ENCODE data around the gene CCDC182.
A peak's percentile ranks its signal among the peaks of the same experiment; 100 is the strongest.

The CCDC182 gene

GRCh38 chr17:57730026-57730701 is 14.9 kb downstream of the CCDC182 start:
- no peak for DNase-seq

GRCh38 chr17:57727630-57728175 is 17.4 kb downstream of the CCDC182 start:
- no peak for DNase-seq

GRCh38 chr17:57726838-57727237 is 18.3 kb downstream of the CCDC182 start:
- no peak for DNase-seq

- DNase-seq = no peak
Measured at GRCh38 chr17:57726213-57726790, 18.8 kb downstream of the CCDC182 start.

GRCh38 chr17:57724729-57725125 is 20.4 kb downstream of the CCDC182 start:
- DNase-seq = no peak

GRCh38 chr17:57724026-57724728 is 20.9 kb downstream of the CCDC182 start:
- no peak for DNase-seq

- no peak for DNase-seq
Measured at GRCh38 chr17:57723427-57724025, 21.6 kb downstream of the CCDC182 start.

- DNase-seq = no peak
Measured at GRCh38 chr17:57722704-57723043, 22.4 kb downstream of the CCDC182 start.

GRCh38 chr17:57721967-57722703 is 23.0 kb downstream of the CCDC182 start:
- DNase-seq = no peak

- no peak for DNase-seq
Measured at GRCh38 chr17:57720386-57721035, 24.6 kb downstream of the CCDC182 start.

GRCh38 chr17:57718878-57719277 is 26.2 kb downstream of the CCDC182 start:
- DNase-seq = no peak

GRCh38 chr17:57715981-57716380 is 29.1 kb downstream of the CCDC182 start:
- no peak for DNase-seq

- peak in 1 of 58 donors; percentile 3 for DNase-seq
Measured at GRCh38 chr17:57714665-57715180, 30.4 kb downstream of the CCDC182 start.

GRCh38 chr17:57713140-57713539 is 32.0 kb downstream of the CCDC182 start:
- DNase-seq = no peak

- no peak for DNase-seq
Measured at GRCh38 chr17:57708410-57708809, 36.7 kb downstream of the CCDC182 start.

- peak in 34 of 58 donors; percentile 7 to 58 (median 26) for DNase-seq
Measured at GRCh38 chr17:57707892-57708291, 37.2 kb downstream of the CCDC182 start.

- no peak for DNase-seq
Measured at GRCh38 chr17:57706761-57707160, 38.3 kb downstream of the CCDC182 start.

- peak in 1 of 58 donors; percentile 8 for DNase-seq
Measured at GRCh38 chr17:57705921-57706695, 39.0 kb downstream of the CCDC182 start.

GRCh38 chr17:57704448-57704847 is 40.7 kb downstream of the CCDC182 start:
- no peak for DNase-seq

GRCh38 chr17:57703273-57703672 is 41.8 kb downstream of the CCDC182 start:
- DNase-seq = no peak

Data from anterior cingulate cortex (tissue), 58 donors.